GM10847 (cell line): Measurements from ENCODE around the gene CPA1.

ENCODE experiments used
- POLR2A ChIP-seq: IDR thresholded peaks from 2 replicates; pipeline ENCODE4 v1.6.1; 2011; ENCODE audit not compliant: insufficient read length; ENCODE audit errors: extremely low read depth

CPA1 gene

GRCh38 chr7:130419658-130420057, 39.4 kb downstream of the CPA1 start:
- no peak for TF ChIP-seq POLR2A

GRCh38 chr7:130420943-130421578, 40.8 kb downstream of the CPA1 start:
- TF ChIP-seq POLR2A, result no peak

GRCh38 chr7:130421684-130422083, 41.4 kb downstream of the CPA1 start:
- no peak for TF ChIP-seq POLR2A

GRCh38 chr7:130423501-130424037, 43.3 kb downstream of the CPA1 start:
- no peak for TF ChIP-seq POLR2A

- TF ChIP-seq POLR2A, result no peak
Measured at GRCh38 chr7:130425796-130426195, 45.5 kb downstream of the CPA1 start.

GRCh38 chr7:130426564-130426963, 46.3 kb downstream of the CPA1 start:
- no peak for TF ChIP-seq POLR2A

GRCh38 chr7:130429019-130429418, 48.7 kb downstream of the CPA1 start:
- TF ChIP-seq POLR2A, result no peak

GRCh38 chr7:130430115-130430514, 49.8 kb downstream of the CPA1 start:
- TF ChIP-seq POLR2A, result no peak

GRCh38 chr7:130430841-130431666, 50.8 kb downstream of the CPA1 start:
- TF ChIP-seq POLR2A, result no peak

- TF ChIP-seq POLR2A, result no peak
Measured at GRCh38 chr7:130432886-130433285, 52.6 kb downstream of the CPA1 start.

GRCh38 chr7:130433301-130433700, 53.0 kb downstream of the CPA1 start:
- no peak for TF ChIP-seq POLR2A

GRCh38 chr7:130435311-130435854, 55.1 kb downstream of the CPA1 start:
- TF ChIP-seq POLR2A, result no peak

GRCh38 chr7:130436253-130436652, 56.0 kb downstream of the CPA1 start:
- TF ChIP-seq POLR2A, result no peak
